Common myeloid progenitor, CD34-positive (primary cell): Measurements from ENCODE around the gene CASP14.

ENCODE experiments used
- CTCF ChIA-PET: fragments of 350-600 bp; sonication (Branson Sonifier 250); formaldehyde crosslinking; loops from one replicate; lab custom pipeline; 2021; ENCODE audit warnings: antibody characterized with exemption; lab: Charles Lee
- POLR2A ChIA-PET: fragments of 350-600 bp; sonication (Branson Sonifier 250); formaldehyde crosslinking; loops from one replicate; lab custom pipeline; 2021; ENCODE audit warnings: antibody characterized with exemption; lab: Charles Lee
- DNase-seq, 3 donors: peaks; one replicate each; pipeline versions ENCODE4 v3.0.0 to v3.0.0-alpha.2; 2013
- H3K27ac ChIP-seq, 2 experiments: 1 replicate in 1 of 2; 2 replicates in 1 of 2; pipeline ENCODE4 v1.7.0; 2013; ENCODE audit warnings: inconsistent platforms in 2 of 2, low read length in 2 of 2, mild to moderate bottlenecking in 2 of 2, low read depth in 1 of 2, moderate library complexity in 1 of 2; ENCODE audit not compliant: severe bottlenecking in 2 of 2, insufficient read depth in 1 of 2, poor library complexity in 1 of 2
- H3K27me3 ChIP-seq, 5 experiments: replicated peaks in 2 of 5; 1 replicate in 3 of 5; 2 replicates in 2 of 5; pipeline versions ENCODE4 v1.6.1 to v1.7.0; 2013; ENCODE audit warnings: low read length in 4 of 5, mild to moderate bottlenecking in 2 of 5, moderate library complexity in 2 of 5, inconsistent platforms in 1 of 5; ENCODE audit not compliant: insufficient read depth in 5 of 5, control insufficient read depth in 4 of 5
- H3K36me3 ChIP-seq, 4 experiments: 1 replicate in 2 of 4; 2 replicates in 2 of 4; pipeline versions ENCODE4 v1.6.1 to v1.7.0; 2013; ENCODE audit warnings: low read length in 3 of 4, control low read depth in 1 of 4, mild to moderate bottlenecking in 1 of 4; ENCODE audit not compliant: control insufficient read depth in 4 of 4, insufficient read depth in 4 of 4
- H3K4me1 ChIP-seq, 4 experiments: 1 replicate in 3 of 4; 2 replicates in 1 of 4; pipeline versions ENCODE4 v1.6.1 to v1.7.1; 2013; ENCODE audit warnings: low read length in 3 of 4, mild to moderate bottlenecking in 3 of 4, control low read depth in 1 of 4, inconsistent platforms in 1 of 4, moderate library complexity in 1 of 4; ENCODE audit not compliant: control insufficient read depth in 4 of 4, insufficient read depth in 4 of 4; ENCODE audit errors: control extremely low read depth in 1 of 4
- H3K4me3 ChIP-seq, 7 experiments: 1 replicate in 4 of 7; 2 replicates in 3 of 7; pipeline versions ENCODE4 v1.5.1 to v1.7.0; 2013; ENCODE audit warnings: mild to moderate bottlenecking in 7 of 7, low read length in 6 of 7, moderate library complexity in 6 of 7, inconsistent platforms in 2 of 7, low read depth in 2 of 7, control low read depth in 1 of 7; ENCODE audit not compliant: insufficient read depth in 4 of 7, control insufficient read depth in 1 of 7; ENCODE audit errors: extremely low read depth in 1 of 7
- H3K9me3 ChIP-seq, 5 experiments: 1 replicate in 4 of 5; 2 replicates in 1 of 5; pipeline versions ENCODE4 v1.6.1 to v1.7.1; 2013; ENCODE audit warnings: low read length in 4 of 5, mild to moderate bottlenecking in 2 of 5, inconsistent platforms in 1 of 5, low read depth in 1 of 5, moderate library complexity in 1 of 5; ENCODE audit not compliant: control insufficient read depth in 4 of 5, insufficient read depth in 2 of 5; ENCODE audit errors: control extremely low read depth in 1 of 5
- WGBS: methylation state at CpG from one replicate; pipeline ENCODE4 v1.1.5; 2013; ENCODE audit not compliant: insufficient coverage; 5-methylcytosine and 5-hydroxymethylcytosine counted together

Gene CASP14

DNA sequence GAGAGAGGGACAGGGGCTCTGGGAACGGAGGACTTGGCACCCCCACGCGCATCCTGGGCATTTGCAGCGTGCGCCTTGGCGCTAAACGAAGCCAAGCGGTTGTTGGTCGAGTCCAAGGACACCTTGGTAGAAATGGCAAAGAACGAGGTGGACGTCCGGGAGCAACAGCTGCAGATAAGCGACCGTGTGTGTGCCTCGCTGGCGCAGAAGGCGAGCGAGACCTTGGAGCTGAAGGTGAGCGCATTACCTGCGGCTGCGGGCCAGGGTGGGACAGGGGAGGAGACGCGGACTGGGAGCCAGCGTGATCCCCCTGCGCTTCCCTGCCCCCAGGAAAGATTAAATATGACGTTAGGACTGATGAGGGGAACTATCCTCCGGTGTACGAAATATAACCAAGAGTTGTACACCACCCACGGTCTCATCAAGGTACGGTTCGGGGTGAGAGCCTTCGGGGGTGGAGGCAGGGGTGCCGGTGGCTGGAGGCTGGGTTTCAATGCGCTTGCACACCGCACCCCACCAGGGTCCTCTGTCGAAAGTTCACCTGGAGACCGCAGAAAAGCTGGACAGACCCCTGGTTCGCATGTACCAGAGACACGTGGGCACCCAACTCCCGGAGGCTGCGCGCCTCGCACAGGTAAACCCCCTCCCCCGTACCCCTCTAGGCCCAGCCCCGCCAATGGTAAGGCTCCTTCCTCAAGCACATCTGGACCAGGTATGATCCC, 27.8 kb upstream of the CASP14 start:
- H3K27me3 ChIP-seq = peaks cover 0 to 14% (median 2%) of the 10 kb centered on the region in 5 experiments
- WGBS = 90% methylated on average over 44 of the region's 45 CpGs
- no peak overlapping the region for H3K27ac ChIP-seq
- ChIA-PET CTCF (no interaction called here), POLR2A (no interaction called here)
- no peaks in the 10 kb centered on the region for H3K36me3 ChIP-seq
- no peak overlapping the region for H3K4me3 ChIP-seq
- DNase-seq = no peak
- no peaks in the 10 kb centered on the region for H3K9me3 ChIP-seq
- no peaks in the 10 kb centered on the region for H3K4me1 ChIP-seq

DNA sequence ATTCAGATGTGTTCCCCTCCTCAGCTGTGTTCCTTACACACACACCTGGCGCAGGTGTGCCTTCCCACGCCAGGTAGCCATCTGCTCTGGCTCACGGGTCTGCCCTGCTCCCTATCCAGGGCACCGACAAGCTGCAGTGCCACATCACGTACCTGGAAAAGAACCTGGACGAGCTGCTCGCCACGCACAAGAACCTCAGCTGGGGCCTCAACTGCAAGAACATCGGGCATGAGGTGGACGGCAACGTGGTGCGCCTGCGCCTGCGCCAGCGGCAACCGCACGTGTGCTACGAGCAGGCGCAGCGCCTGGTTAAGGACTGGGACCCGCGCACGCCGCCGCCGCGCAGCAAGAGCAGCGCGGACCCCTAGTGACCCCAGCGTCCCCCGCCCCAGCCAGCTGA, 26.5 kb upstream of the CASP14 start:
- ChIA-PET POLR2A (interaction anchor here (0.6 kb wide), 1 partner anchor 13 kb away, joined by 3 read pairs; no protein-coding TSS in a partner anchor), CTCF (no interaction called here)
- peaks cover 0 to 14% (median 2%) of the 10 kb centered on the region in 5 experiments for H3K27me3 ChIP-seq
- no peak for DNase-seq
- H3K36me3 ChIP-seq = no peaks in the 10 kb centered on the region
- H3K4me1 ChIP-seq = no peaks in the 10 kb centered on the region
- no peaks in the 10 kb centered on the region for H3K9me3 ChIP-seq
- no peak overlapping the region for H3K27ac ChIP-seq
- 30% methylated on average over 28 of the region's 31 CpGs for WGBS
- no peak overlapping the region for H3K4me3 ChIP-seq

- peak; percentile 56 to 77 (median 77) for DNase-seq
- no peak overlapping the region for H3K4me3 ChIP-seq
- H3K36me3 ChIP-seq = no peaks in the 10 kb centered on the region
- ChIA-PET CTCF (interaction anchor here (0.6 to 2.0 kb wide), 4 partner anchors 31 to 239 kb away, joined by 3 to 7 read pairs (median 5); no protein-coding TSS in a partner anchor), POLR2A (interaction anchor here (0.6 kb wide), 1 partner anchor 207 kb away, joined by 3 read pairs; the partner anchor contains the start of gene EPHX3)
- H3K4me1 ChIP-seq = no peaks in the 10 kb centered on the region
- peaks cover 0 to 14% (median 2%) of the 10 kb centered on the region in 5 experiments for H3K27me3 ChIP-seq
- WGBS = 6% methylated on average over 2 of the region's 2 CpGs
- no peak overlapping the region for H3K27ac ChIP-seq
- H3K9me3 ChIP-seq = no peaks in the 10 kb centered on the region
Measured at GRCh38 chr19:15025217-15025616, 24.1 kb upstream of the CASP14 start.

GRCh38 chr19:15028490-15028889, 20.8 kb upstream of the CASP14 start:
- no peak overlapping the region for H3K4me3 ChIP-seq
- no peaks in the 10 kb centered on the region for H3K36me3 ChIP-seq
- ChIA-PET POLR2A (no interaction called here), CTCF (no interaction called here)
- no peaks in the 10 kb centered on the region for H3K27me3 ChIP-seq
- 90% methylated on average over 2 of the region's 5 CpGs for WGBS
- H3K27ac ChIP-seq = no peak overlapping the region
- H3K9me3 ChIP-seq = no peaks in the 10 kb centered on the region
- no peak for DNase-seq
- H3K4me1 ChIP-seq = no peaks in the 10 kb centered on the region

- no peaks in the 10 kb centered on the region for H3K4me1 ChIP-seq
- no peaks in the 10 kb centered on the region for H3K27me3 ChIP-seq
- no peak overlapping the region for H3K27ac ChIP-seq
- no peak for DNase-seq
- no peaks in the 10 kb centered on the region for H3K9me3 ChIP-seq
- H3K36me3 ChIP-seq = no peaks in the 10 kb centered on the region
- CTCF ChIA-PET = no interaction called here
- POLR2A ChIA-PET = no interaction called here
- no peak overlapping the region for H3K4me3 ChIP-seq
- WGBS = no CpG with 5 or more reads among the region's 1 CpG
Measured at GRCh38 chr19:15031675-15032074, 17.6 kb upstream of the CASP14 start.

DNA sequence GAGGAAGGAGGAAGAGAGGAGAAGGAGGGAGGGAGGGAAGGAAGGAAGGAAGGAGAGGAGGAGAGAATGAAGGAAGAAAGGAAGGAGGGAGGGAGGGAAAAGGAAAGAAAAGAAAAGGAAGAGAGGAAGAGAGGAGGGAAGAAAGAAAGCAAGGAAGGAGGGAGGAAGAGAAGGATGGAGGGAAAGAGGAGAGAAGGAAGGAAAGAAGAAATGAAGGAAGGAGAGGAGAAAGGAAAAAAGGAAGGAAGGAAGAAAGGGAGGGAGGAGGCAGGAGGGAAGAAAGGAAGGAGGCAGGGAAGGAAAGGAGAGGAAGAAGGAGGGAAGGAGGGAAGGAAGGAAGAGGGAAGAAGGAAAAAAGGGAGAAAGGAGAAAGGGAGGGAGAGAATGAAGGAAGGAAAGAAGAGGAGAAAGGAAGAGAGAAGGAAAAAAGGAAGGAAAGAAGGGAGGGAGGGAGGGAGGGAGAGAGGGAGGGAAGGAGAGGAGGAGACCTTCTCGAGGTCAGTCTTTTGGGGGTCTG, 13.4 kb upstream of the CASP14 start:
- no peaks in the 10 kb centered on the region for H3K9me3 ChIP-seq
- no peak overlapping the region for H3K4me3 ChIP-seq
- ChIA-PET CTCF (interaction anchor here (1.5 kb wide), 1 partner anchor 9 kb away, joined by 3 read pairs; no protein-coding TSS in a partner anchor), POLR2A (no interaction called here)
- peaks cover 0 to 4% (median 0%) of the 10 kb centered on the region in 5 experiments for H3K27me3 ChIP-seq
- no peaks in the 10 kb centered on the region for H3K36me3 ChIP-seq
- DNase-seq = no peak
- no peak overlapping the region for H3K27ac ChIP-seq
- no CpG with 5 or more reads among the region's 1 CpG for WGBS
- H3K4me1 ChIP-seq = no peaks in the 10 kb centered on the region

DNA sequence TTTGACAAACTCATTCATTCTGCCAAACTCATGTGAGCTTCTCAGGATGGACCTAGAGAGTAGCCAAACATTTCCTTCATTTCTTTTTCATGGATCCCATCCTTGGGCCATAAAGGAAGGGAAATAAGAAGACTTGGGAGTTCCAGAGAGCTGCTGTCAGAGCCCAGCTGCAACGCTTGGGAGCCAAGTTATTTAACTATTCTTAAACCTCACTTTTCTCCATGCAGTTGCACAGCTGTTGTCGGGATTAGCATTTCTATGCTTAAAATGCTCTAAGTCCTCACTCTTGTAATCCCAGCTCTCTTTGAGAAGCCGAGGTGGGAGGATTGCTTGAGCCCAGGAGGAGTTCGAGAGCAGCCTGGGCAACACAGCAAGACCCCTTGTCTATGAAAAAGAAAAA, 11.7 kb upstream of the CASP14 start:
- peaks cover 0 to 4% (median 0%) of the 10 kb centered on the region in 5 experiments for H3K27me3 ChIP-seq
- H3K27ac ChIP-seq = no peak overlapping the region
- ChIA-PET POLR2A (no interaction called here), CTCF (no interaction called here)
- no peaks in the 10 kb centered on the region for H3K9me3 ChIP-seq
- no peaks in the 10 kb centered on the region for H3K36me3 ChIP-seq
- 44% methylated on average over 2 of the region's 4 CpGs for WGBS
- H3K4me1 ChIP-seq = no peaks in the 10 kb centered on the region
- no peak overlapping the region for H3K4me3 ChIP-seq
- DNase-seq = no peak
